Naive thymus-derived CD8-positive, alpha-beta T cell (primary cell): ENCODE measurements around the gene CMC4. TPM values are rescaled to one million over a fixed set of nuclear protein-coding genes. Genes with fewer than 3 reads are reported as not detected.
A peak's percentile ranks its signal among the peaks of the same experiment; 100 is the strongest.

Experiments used
- ATAC-seq, 2 donors: fragments of 150-1000 bp; cut with Tn5 transposase in 1 of 2; sonication (Bioruptor Pico), chemical (Tn5 transposase) in 1 of 2; 1 replicate in 1 of 2; 2 replicates in 1 of 2; pipeline ENCODE4 v1.10.0; 2021; ENCODE audit warnings: mild to moderate bottlenecking in 2 of 2, moderate library complexity in 2 of 2
- POLR2A ChIA-PET: fragments of 350-600 bp; sonication (Branson Sonifier 250); formaldehyde crosslinking; loops from one replicate; lab custom pipeline; 2021; ENCODE audit warnings: antibody characterized with exemption; lab: Charles Lee
- DNase-seq, 10 donors: peaks; one replicate each; pipeline versions ENCODE4 v3.0.0 to v3.0.0-alpha.2; 2020 to 2022
- H3K27ac Mint-ChIP-seq, 10 donors: one replicate each; pipeline ENCODE4 v1.8.0; 2020 to 2022; ENCODE audit warnings: mild to moderate bottlenecking in 10 of 10, mixed read lengths in 10 of 10, moderate library complexity in 4 of 10, inconsistent platforms in 1 of 10
- H3K27me3 Mint-ChIP-seq, 5 donors: one replicate each; pipeline ENCODE4 v1.8.0; 2021 to 2022; ENCODE audit warnings: mixed read lengths in 5 of 5
- H3K36me3 Mint-ChIP-seq, 3 donors: one replicate each; pipeline ENCODE4 v1.8.0; 2020 to 2022; ENCODE audit warnings: mixed read lengths in 3 of 3, mild to moderate bottlenecking in 2 of 3, inconsistent platforms in 1 of 3
- H3K4me1 Mint-ChIP-seq, 4 donors: one replicate each; pipeline ENCODE4 v1.8.0; 2021 to 2022; ENCODE audit warnings: mixed read lengths in 4 of 4
- H3K4me3 Mint-ChIP-seq, 10 donors: one replicate each; pipeline ENCODE4 v1.8.0; 2020 to 2022; ENCODE audit warnings: mild to moderate bottlenecking in 10 of 10, mixed read lengths in 10 of 10, moderate library complexity in 6 of 10, inconsistent platforms in 1 of 10
- H3K9me3 Mint-ChIP-seq, 9 donors: one replicate each; pipeline ENCODE4 v1.8.0; 2020 to 2022; ENCODE audit warnings: mixed read lengths in 9 of 9, mild to moderate bottlenecking in 3 of 9, inconsistent platforms in 1 of 9, moderate library complexity in 1 of 9
- polyA plus RNA-seq, 3 donors: library from polyadenylated mRNA; unstranded; fragments of 300-500 nt; fragmentation: Illumina TruSeq; gene quantifications; one replicate each; pipeline ENCODE4 v1.2.3, GENCODE V29; 2021
- total RNA-seq, 8 experiments: library from RNA in 2 of 8; stranded (reverse) in 2 of 8; gene quantifications; one replicate each; pipeline ENCODE4 v1.2.3 and lab custom pipeline; 2021 to 2026

CMC4 gene
- total and polyA plus RNA-seq, 5 experiments from 2014 or later, result 5.3 to 27.7 (median 25.6) TPM

GRCh38 chrX:155048977-155049619 lies 21.8 kb downstream of the CMC4 start:
- POLR2A ChIA-PET, result no interaction called here

DNA sequence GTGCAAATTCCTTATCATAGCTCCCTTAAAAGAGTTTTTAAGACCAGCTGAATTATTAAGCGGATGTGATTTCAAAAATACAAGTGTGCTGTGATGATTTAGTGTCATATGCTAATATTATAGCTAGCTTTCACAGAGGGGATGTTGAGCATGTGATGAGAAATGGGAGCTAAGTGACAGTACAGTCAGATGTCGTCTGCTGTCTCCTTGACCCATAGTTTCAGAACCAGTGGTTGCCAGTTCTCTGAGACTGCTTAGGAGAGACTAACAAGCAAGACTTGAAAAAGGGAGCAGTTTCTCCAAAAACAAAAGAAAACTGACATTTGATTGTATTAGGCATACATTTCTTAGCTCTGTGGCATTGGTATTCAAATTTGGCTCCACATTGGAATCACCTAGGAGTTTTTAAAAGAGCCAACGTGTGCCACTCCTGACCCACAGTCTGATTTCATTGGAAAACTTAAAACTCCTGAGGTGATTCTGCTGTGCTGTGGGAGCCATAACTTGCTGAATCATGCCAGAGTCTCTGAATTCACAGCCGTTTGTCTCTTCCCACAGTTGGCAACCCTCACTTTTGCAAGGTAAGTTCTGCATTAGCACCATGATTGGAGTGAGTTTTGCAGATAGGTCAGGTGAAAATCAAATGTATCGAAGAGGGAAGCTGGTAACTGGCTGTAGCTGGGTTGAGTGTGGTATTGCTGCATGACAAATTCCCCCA lies 24.0 kb downstream of the CMC4 start:
- POLR2A ChIA-PET, result no interaction called here
- peak overlapping the region in 1 of 10 donors; percentile 75 for H3K27ac Mint-ChIP-seq
- peaks cover 0 to 54% (median 0%) of the 10 kb centered on the region in 3 donors for H3K36me3 Mint-ChIP-seq
- peaks cover 23 to 48% (median 40%) of the 10 kb centered on the region in 4 donors for H3K4me1 Mint-ChIP-seq
- ATAC-seq (no peak), DNase-seq (no peak)
- H3K9me3 Mint-ChIP-seq, result no peaks in the 10 kb centered on the region
- no peaks in the 10 kb centered on the region for H3K27me3 Mint-ChIP-seq
- H3K4me3 Mint-ChIP-seq, result no peak overlapping the region

More at GRCh38 chrX:155048977-155049619, 21.8 kb downstream of the CMC4 start:
- Mint-ChIP-seq H3K4me3 (no peak overlapping the region), H3K27me3 (no peaks in the 10 kb centered on the region), H3K9me3 (no peaks in the 10 kb centered on the region), H3K4me1 (peaks cover 22 to 49% (median 42%) of the 10 kb centered on the region in 4 donors), H3K27ac (peak overlapping the region; percentile 35 to 86 (median 72)), H3K36me3 (peaks cover 0 to 55% (median 2%) of the 10 kb centered on the region in 3 donors)
- peak; percentile 22 to 74 (median 48) for DNase-seq
- ATAC-seq, result peak; percentile 82 to 85

DNA sequence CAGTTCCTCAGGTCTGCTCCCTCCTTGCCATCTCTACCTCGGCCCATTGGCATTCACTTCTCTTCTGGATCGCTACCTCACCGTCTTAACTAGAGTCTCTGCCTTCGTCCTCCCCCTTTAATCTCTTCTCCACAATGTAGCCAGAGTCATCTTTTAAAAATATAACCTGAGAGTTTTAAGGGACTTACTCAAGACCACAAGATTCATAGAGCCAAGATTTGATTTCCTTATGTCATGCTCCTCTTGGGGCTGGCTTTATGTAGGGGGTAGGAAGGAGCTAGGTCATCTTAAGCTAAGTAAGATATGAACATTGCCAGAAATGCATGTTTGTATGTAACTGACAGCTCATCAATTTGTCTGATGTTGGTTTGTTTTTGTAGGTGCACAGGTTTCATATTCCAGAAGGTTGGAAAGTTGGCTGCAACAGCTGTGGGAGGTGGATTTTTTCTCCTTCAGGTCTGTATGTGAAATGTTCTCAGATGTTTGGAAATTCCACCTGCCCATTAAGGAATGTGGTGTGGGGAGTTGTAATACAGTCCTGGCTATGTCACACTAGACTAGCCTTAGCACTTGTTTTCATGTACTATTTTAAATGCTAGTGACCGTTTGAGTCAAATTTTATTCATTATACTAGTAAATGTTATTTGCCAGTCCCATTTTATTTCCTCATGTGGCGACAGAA lies 24.7 kb downstream of the CMC4 start:
- ATAC-seq, result no peak
- peak overlapping the region in 1 of 10 donors; percentile 62 for H3K27ac Mint-ChIP-seq
- no peaks in the 10 kb centered on the region for H3K27me3 Mint-ChIP-seq
- H3K9me3 Mint-ChIP-seq, result no peaks in the 10 kb centered on the region
- H3K4me3 Mint-ChIP-seq, result no peak overlapping the region
- H3K4me1 Mint-ChIP-seq, result peaks cover 24 to 43% (median 37%) of the 10 kb centered on the region in 4 donors
- POLR2A ChIA-PET, result no interaction called here
- H3K36me3 Mint-ChIP-seq, result peaks cover 0 to 53% (median 0%) of the 10 kb centered on the region in 3 donors
- DNase-seq, result no peak

- POLR2A ChIA-PET, result no interaction called here
Observed at GRCh38 chrX:155035688-155036087, 35.2 kb downstream of the CMC4 start.

DNA sequence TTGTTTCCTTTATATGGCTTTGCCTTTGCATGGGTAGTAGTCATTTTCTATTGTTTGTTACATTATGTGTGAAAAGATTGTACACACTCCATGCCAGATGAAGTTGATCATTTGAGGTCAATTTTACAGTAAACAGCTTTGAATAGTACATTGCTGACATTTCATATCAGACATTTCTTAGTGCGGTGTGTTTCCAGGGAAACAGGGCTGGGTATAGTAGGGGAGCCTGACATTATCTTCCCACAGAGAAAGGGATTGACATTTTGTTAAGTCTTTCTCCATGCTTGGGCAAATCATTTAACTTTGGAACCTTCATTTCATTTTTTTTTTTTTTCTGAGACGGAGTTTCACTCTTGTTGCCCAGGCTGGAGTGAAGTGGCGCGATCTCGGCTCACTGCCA lies 39.3 kb downstream of the CMC4 start:
- POLR2A ChIA-PET, result interaction anchor here (0.7 kb wide), 1 partner anchor 29 kb away, joined by 4 read pairs; no protein-coding TSS in a partner anchor
- H3K27ac Mint-ChIP-seq, result no peak overlapping the region
- H3K36me3 Mint-ChIP-seq, result peaks cover 14 to 30% (median 19%) of the 10 kb centered on the region in 3 donors

More at GRCh38 chrX:155035688-155036087, 35.2 kb downstream of the CMC4 start:
- no peaks in the 10 kb centered on the region for H3K27me3 Mint-ChIP-seq
- peaks cover 0 to 25% (median 0%) of the 10 kb centered on the region in 9 donors for H3K9me3 Mint-ChIP-seq
- no peak overlapping the region for H3K27ac Mint-ChIP-seq
- no peak overlapping the region for H3K4me3 Mint-ChIP-seq
- H3K36me3 Mint-ChIP-seq, result peaks cover 23 to 56% (median 24%) of the 10 kb centered on the region in 3 donors
- ATAC-seq (no peak), DNase-seq (no peak)
- peaks cover 5 to 41% (median 25%) of the 10 kb centered on the region in 4 donors for H3K4me1 Mint-ChIP-seq

GRCh38 chrX:155028877-155029291 lies 42.1 kb downstream of the CMC4 start:
- Mint-ChIP-seq H3K36me3 (peaks cover 0 to 4% (median 0%) of the 10 kb centered on the region in 3 donors), H3K27ac (peak overlapping the region in 6 of 10 donors; percentile 3 to 97 (median 65))
- POLR2A ChIA-PET, result no interaction called here

More for the DNA sequence above, 39.3 kb downstream of the CMC4 start:
- ATAC-seq, result no peak
- no peak overlapping the region for H3K4me3 Mint-ChIP-seq
- peaks cover 8 to 35% (median 18%) of the 10 kb centered on the region in 4 donors for H3K4me1 Mint-ChIP-seq
- peaks cover 0 to 15% (median 0%) of the 10 kb centered on the region in 9 donors for H3K9me3 Mint-ChIP-seq
- no peak for DNase-seq
- no peaks in the 10 kb centered on the region for H3K27me3 Mint-ChIP-seq

DNA sequence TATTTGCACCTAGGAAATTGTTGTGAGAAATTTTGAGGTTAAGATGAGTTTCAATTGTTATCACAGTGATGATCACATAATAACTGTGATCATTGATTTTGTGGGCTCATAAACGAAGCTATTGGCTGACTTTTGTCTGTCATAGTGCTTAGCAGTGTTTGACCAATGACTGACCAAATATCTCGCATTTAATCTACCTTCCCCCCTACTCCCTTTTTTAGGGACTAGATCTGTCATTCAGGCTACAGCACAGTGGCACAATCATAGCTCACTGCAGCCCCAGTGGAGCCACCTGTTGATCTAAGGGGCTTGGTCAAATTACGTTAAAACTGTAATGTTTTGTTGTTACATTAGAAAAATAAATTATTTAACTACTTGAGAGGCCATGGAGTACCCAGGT lies 42.8 kb downstream of the CMC4 start:
- Mint-ChIP-seq H3K27ac (peak overlapping the region; percentile 25 to 97 (median 92)), H3K9me3 (no peaks in the 10 kb centered on the region), H3K27me3 (no peaks in the 10 kb centered on the region), H3K36me3 (peaks cover 0 to 3% (median 0%) of the 10 kb centered on the region in 3 donors), H3K4me3 (peak overlapping the region; percentile 82 to 92 (median 88)), H3K4me1 (peaks cover 8 to 34% (median 16%) of the 10 kb centered on the region in 4 donors)
- POLR2A ChIA-PET, result no interaction called here
- no peak for ATAC-seq
- no peak for DNase-seq

More at GRCh38 chrX:155028877-155029291, 42.1 kb downstream of the CMC4 start:
- DNase-seq, result no peak
- Mint-ChIP-seq H3K4me1 (peaks cover 8 to 34% (median 18%) of the 10 kb centered on the region in 4 donors), H3K4me3 (peak overlapping the region in 8 of 10 donors; percentile 33 to 90 (median 42)), H3K27me3 (no peaks in the 10 kb centered on the region), H3K9me3 (no peaks in the 10 kb centered on the region)
- ATAC-seq, result no peak

- peak overlapping the region; percentile 82 to 92 (median 88) for H3K4me3 Mint-ChIP-seq
- POLR2A ChIA-PET, result interaction anchor here (1.1 to 1.4 kb wide), 7 partner anchors 10 to 189 kb away, joined by 3 to 12 read pairs (median 6); partner anchors contain the start of gene BRCC3
- H3K9me3 Mint-ChIP-seq, result no peaks in the 10 kb centered on the region
- peaks cover 0 to 3% (median 0%) of the 10 kb centered on the region in 3 donors for H3K36me3 Mint-ChIP-seq
- ATAC-seq, result no peak
- H3K27me3 Mint-ChIP-seq, result no peaks in the 10 kb centered on the region
- H3K27ac Mint-ChIP-seq, result peak overlapping the region; percentile 87 to 97 (median 96)
- peak in 5 of 10 donors; percentile 0 to 25 (median 10) for DNase-seq
- peaks cover 8 to 32% (median 16%) of the 10 kb centered on the region in 4 donors for H3K4me1 Mint-ChIP-seq
Observed at GRCh38 chrX:155027509-155028066, 43.3 kb downstream of the CMC4 start.

DNA sequence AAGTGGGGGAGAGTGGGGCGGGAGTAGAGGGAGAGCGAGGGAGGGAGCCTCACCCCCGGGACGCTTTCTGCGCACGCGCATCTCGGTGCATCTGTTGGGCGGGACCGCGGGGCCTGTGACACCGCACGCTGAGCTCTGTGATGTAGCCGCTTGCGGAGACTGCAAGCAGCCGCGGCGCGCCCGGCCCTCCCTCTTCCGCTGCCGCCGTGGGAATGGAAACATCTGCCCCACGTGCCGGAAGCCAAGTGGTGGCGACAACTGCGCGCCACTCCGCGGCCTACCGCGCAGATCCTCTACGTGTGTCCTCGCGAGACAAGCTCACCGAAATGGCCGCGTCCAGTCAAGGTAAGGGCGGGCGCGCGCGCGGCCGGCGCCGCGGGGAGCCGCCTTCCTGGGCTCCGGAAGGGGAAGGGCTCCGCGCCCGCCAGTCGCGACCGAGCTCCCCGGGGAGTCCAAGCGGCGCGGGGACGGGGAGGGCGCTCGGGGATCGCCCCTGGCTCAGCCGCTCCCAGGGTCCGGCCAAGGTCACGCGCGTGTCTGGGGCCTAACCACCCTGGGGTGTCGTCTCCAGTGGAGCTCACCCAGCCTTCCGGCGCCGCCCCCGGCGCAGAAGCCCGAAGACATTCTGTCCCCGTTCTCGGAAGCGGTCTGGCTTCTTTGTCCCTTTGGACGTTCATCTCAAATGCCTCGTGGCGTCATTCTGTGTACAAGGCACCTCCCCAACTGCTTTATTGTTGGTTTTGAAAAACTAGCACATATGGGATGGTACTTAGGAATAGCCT lies 44.0 kb downstream of the CMC4 start, which contains the start of gene FUNDC2:
Gene FUNDC2, plus strand, starts transcription at position 118 of the 782 bp plus-strand sequence. Its CDS starts 95 bp downstream, at position 213.
- Mint-ChIP-seq H3K27ac (peak within 1 kb of the TSS; percentile 87 to 98 (median 96)), H3K9me3 (no peaks in the 10 kb centered on the region), H3K4me3 (peak within 1 kb of the TSS; percentile 82 to 92 (median 88)), H3K36me3 (peaks cover 0 to 3% (median 0%) of the 10 kb centered on the region in 3 donors), H3K27me3 (no peaks in the 10 kb centered on the region), H3K4me1 (peaks cover 8 to 30% (median 16%) of the 10 kb centered on the region in 4 donors)
- POLR2A ChIA-PET, result interaction anchor here (0.7 to 1.4 kb wide), 9 partner anchors 9 to 190 kb away, joined by 3 to 12 read pairs (median 4); partner anchors contain the start of gene BRCC3
- ATAC-seq (peak; percentile 86 to 92), DNase-seq (peak; percentile 79 to 97 (median 93))

DNA sequence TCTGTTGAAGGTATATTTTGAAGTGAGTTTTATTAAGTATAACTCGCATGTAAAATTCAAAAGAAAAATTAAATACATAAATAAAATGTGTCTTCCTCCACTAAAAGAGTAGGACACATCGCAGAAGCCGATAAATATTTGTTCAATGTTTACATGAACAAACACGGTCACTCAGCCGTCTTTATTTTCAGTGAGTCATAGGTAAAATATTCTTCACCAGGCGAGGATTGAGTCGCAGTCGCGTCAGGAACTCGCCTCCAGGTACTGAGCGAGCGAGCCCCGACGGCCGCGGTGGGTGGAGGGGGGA lies 44.6 kb downstream of the CMC4 start:
- ATAC-seq, result no peak

More for the DNA sequence above, 44.6 kb downstream of the CMC4 start:
- Mint-ChIP-seq H3K4me1 (peaks cover 8 to 27% (median 15%) of the 10 kb centered on the region in 4 donors), H3K27ac (peak overlapping the region; percentile 80 to 98 (median 94)), H3K4me3 (peak overlapping the region; percentile 72 to 88 (median 82)), H3K27me3 (no peaks in the 10 kb centered on the region), H3K9me3 (no peaks in the 10 kb centered on the region), H3K36me3 (peaks cover 0 to 3% (median 0%) of the 10 kb centered on the region in 3 donors)
- POLR2A ChIA-PET, result interaction anchor here (0.7 to 1.4 kb wide), 9 partner anchors 9 to 190 kb away, joined by 3 to 12 read pairs (median 4); partner anchors contain the start of gene BRCC3
- no peak for DNase-seq
